ENCODE results near the gene GEMIN7. TPM values are rescaled to one million over a fixed set of nuclear protein-coding genes. Genes with fewer than 3 reads are reported as not detected.

The GEMIN7 gene
- total RNA-seq, 1 experiment from 2014 or later, result 35.5 TPM

GRCh38 chr19:45032421-45032820, 46.6 kb upstream of the GEMIN7 start:
- CTCF ChIA-PET, result no interaction called here
- POLR2A ChIA-PET (ENCODE audit: unreplicated experiment), result no interaction called here
- no peak overlapping the region for H3K4me3 ChIP-seq (ENCODE audit: low read length)
- ATAC-seq, result no peak
- H3K4me2 ChIP-seq (ENCODE audit: low read length), result no peak overlapping the region
- H4K20me1 ChIP-seq (ENCODE audit: low read length), result no peaks in the 10 kb centered on the region
- intact Hi-C loops (cut with micrococcal nuclease), result no loop called here
- H2AFZ ChIP-seq (ENCODE audit: low read length), result no peak overlapping the region
- no peaks in the 10 kb centered on the region for H3K9me2 ChIP-seq (replicated peaks; ENCODE audit: low read length)
- no peak overlapping the region for H3K27ac ChIP-seq (ENCODE audit: low read length)
- no peaks in the 10 kb centered on the region for H3K27me3 ChIP-seq (ENCODE audit: low read length)
- no peaks in the 10 kb centered on the region for H3K4me1 ChIP-seq (ENCODE audit: insufficient read depth, low read length)
- H3K9me3 ChIP-seq (ENCODE audit: low read length), result no peaks in the 10 kb centered on the region
- no peaks in the 10 kb centered on the region for H3F3A ChIP-seq (ENCODE audit: low read length, unreplicated experiment)
- no peak overlapping the region for H3K9ac ChIP-seq (ENCODE audit: low read length)
- DNase-seq, result no peak
- no peak for TF ChIP-seq EZH2 (IDR thresholded peaks at IDR 0.05; ENCODE audit: low read length, unreplicated experiment)
- TF ChIP-seq CTCF (conservative IDR thresholded peaks at IDR 0.05; ENCODE audit: low read depth, low read length), result no peak
- TF ChIP-seq EZH2phosphoT487 (IDR thresholded peaks at IDR 0.05; ENCODE audit: borderline replicate concordance, low read length), result no peak
- no peaks in the 10 kb centered on the region for H3K36me3 ChIP-seq (ENCODE audit: low read depth, low read length)
- H3K79me2 ChIP-seq (ENCODE audit: low read length), result no peaks in the 10 kb centered on the region
- BruUV-seq (replicated peaks), result no TSS peak

GRCh38 chr19:45035755-45036154, 43.3 kb upstream of the GEMIN7 start:
- Histone ChIP-seq H3K9me2 (replicated peaks; ENCODE audit: low read length) (no peaks in the 10 kb centered on the region), H3K36me3 (ENCODE audit: low read depth, low read length) (no peaks in the 10 kb centered on the region), H3K4me3 (ENCODE audit: low read length) (no peak overlapping the region), H3K9ac (ENCODE audit: low read length) (no peak overlapping the region), H3F3A (ENCODE audit: low read length, unreplicated experiment) (no peaks in the 10 kb centered on the region), H3K27me3 (ENCODE audit: low read length) (no peaks in the 10 kb centered on the region), H3K27ac (ENCODE audit: low read length) (no peak overlapping the region), H3K79me2 (ENCODE audit: low read length) (peaks cover 18% of the 10 kb centered on the region), H3K4me2 (ENCODE audit: low read length) (no peak overlapping the region), H4K20me1 (ENCODE audit: low read length) (peaks cover 13% of the 10 kb centered on the region), H2AFZ (ENCODE audit: low read length) (no peak overlapping the region), H3K4me1 (ENCODE audit: insufficient read depth, low read length) (peaks cover 9% of the 10 kb centered on the region), H3K9me3 (ENCODE audit: low read length) (no peaks in the 10 kb centered on the region)
- CTCF ChIA-PET, result no interaction called here
- no peak for ATAC-seq
- TF ChIP-seq CTCF (conservative IDR thresholded peaks at IDR 0.05; ENCODE audit: low read depth, low read length) (no peak), EZH2 (IDR thresholded peaks at IDR 0.05; ENCODE audit: low read length, unreplicated experiment) (no peak), EZH2phosphoT487 (IDR thresholded peaks at IDR 0.05; ENCODE audit: borderline replicate concordance, low read length) (no peak)
- POLR2A ChIA-PET (ENCODE audit: unreplicated experiment), result no interaction called here
- BruUV-seq (replicated peaks), result no TSS peak
- intact Hi-C loops (cut with micrococcal nuclease), result no loop called here
- DNase-seq, result no peak

GRCh38 chr19:45037393-45038169, 41.5 kb upstream of the GEMIN7 start:
- no TSS peak for BruUV-seq (replicated peaks)

More at GRCh38 chr19:45037393-45038169, 41.5 kb upstream of the GEMIN7 start:
- no peaks in the 10 kb centered on the region for H3K9me3 ChIP-seq (ENCODE audit: low read length)
- H3F3A ChIP-seq (ENCODE audit: low read length, unreplicated experiment), result no peaks in the 10 kb centered on the region
- H3K27me3 ChIP-seq (ENCODE audit: low read length), result no peaks in the 10 kb centered on the region
- H3K36me3 ChIP-seq (ENCODE audit: low read depth, low read length), result peaks cover 5% of the 10 kb centered on the region
- H2AFZ ChIP-seq (ENCODE audit: low read length), result no peak overlapping the region
- no peak overlapping the region for H3K4me2 ChIP-seq (ENCODE audit: low read length)
- no peak overlapping the region for H3K27ac ChIP-seq (ENCODE audit: low read length)
- H3K9me2 ChIP-seq (replicated peaks; ENCODE audit: low read length), result no peaks in the 10 kb centered on the region
- peaks cover 32% of the 10 kb centered on the region for H3K79me2 ChIP-seq (ENCODE audit: low read length)
- H3K4me3 ChIP-seq (ENCODE audit: low read length), result no peak overlapping the region
- CTCF ChIA-PET, result no interaction called here
- ATAC-seq, result no peak
- no peak overlapping the region for H3K9ac ChIP-seq (ENCODE audit: low read length)
- peaks cover 13% of the 10 kb centered on the region for H4K20me1 ChIP-seq (ENCODE audit: low read length)
- TF ChIP-seq CTCF (conservative IDR thresholded peaks at IDR 0.05; ENCODE audit: low read depth, low read length) (no peak), EZH2phosphoT487 (IDR thresholded peaks at IDR 0.05; ENCODE audit: borderline replicate concordance, low read length) (no peak), EZH2 (IDR thresholded peaks at IDR 0.05; ENCODE audit: low read length, unreplicated experiment) (no peak)
- DNase-seq, result no peak
- intact Hi-C loops (cut with micrococcal nuclease), result no loop called here
- H3K4me1 ChIP-seq (ENCODE audit: insufficient read depth, low read length), result peaks cover 9% of the 10 kb centered on the region
- POLR2A ChIA-PET (ENCODE audit: unreplicated experiment), result no interaction called here

Data from PC-3 (cell line).